Measurements from ENCODE around the gene ZNF497.
"Not testable (repeated sequence)": the region's sequence is repeated elsewhere in the genome, so short reads cannot be mapped to it uniquely, and the experiment has no call there.

The ZNF497 gene

DNA sequence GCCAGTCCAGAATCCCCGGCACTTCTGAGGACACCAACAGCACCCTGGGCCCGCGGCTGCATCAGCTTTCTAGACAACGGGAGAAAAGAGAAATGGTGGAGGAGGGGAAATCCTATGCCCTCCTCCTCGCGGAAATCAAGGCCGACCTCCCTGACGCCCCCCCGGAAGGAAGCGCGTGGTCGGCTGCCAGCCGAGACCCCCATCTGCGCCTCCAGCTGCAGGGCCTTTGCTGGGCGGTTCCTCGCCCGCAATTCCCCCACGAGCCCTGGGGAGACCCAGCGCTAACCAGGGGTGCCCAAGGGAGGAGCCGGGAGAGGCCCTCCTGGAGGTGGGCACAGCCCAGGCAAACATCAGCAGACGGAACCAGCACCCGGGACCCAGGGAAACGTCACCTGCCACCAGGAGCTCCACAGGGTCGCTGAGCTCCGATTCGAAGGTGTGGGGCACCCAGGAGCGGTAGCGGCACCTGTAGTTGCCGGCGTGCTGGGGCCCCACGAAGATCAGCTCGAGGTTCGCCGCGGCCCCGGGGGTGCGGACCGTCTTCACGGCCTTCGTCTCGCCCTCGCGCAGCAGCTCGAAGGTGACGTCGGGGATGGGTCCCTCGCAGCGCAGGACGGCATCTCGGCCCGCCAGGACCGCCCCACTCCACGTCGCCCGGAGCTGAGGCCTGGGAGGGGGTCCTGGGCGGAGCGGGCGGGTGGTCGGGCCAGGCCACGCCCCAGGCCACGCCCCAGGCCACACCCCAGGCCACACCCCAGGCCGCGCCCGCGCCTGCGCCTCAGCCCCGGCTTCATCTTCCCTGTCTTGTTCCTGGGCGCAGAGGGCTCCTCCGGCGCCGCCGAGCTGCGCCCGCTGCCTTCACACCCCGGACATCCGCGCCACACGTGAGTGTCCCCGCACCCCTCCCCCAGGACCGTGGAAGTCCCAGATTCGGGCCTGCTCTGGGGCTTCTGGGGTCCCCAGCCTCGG, 15.3 kb downstream of the ZNF497 start:
- peak; percentile 84 for DNase-seq

DNA sequence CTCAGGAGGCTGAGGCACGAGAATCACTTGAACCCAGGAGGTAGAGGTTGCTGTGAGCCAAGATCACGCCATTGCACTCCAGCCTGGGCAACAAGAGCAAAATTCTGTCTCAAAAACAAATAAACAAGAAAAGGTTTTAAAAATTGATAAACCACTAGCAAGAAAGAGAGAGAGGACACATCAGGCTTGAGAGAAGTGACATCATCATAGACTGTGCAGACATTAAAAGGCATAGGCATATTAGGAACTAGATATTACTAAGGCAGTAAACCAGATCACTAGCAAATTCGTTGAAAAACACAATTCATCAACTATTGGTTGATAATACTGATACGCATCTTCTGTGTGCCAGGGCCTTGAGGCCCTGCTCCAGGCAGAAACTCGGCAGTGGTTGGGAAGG, 17.0 kb downstream of the ZNF497 start:
- DNase-seq: no peak

DNA sequence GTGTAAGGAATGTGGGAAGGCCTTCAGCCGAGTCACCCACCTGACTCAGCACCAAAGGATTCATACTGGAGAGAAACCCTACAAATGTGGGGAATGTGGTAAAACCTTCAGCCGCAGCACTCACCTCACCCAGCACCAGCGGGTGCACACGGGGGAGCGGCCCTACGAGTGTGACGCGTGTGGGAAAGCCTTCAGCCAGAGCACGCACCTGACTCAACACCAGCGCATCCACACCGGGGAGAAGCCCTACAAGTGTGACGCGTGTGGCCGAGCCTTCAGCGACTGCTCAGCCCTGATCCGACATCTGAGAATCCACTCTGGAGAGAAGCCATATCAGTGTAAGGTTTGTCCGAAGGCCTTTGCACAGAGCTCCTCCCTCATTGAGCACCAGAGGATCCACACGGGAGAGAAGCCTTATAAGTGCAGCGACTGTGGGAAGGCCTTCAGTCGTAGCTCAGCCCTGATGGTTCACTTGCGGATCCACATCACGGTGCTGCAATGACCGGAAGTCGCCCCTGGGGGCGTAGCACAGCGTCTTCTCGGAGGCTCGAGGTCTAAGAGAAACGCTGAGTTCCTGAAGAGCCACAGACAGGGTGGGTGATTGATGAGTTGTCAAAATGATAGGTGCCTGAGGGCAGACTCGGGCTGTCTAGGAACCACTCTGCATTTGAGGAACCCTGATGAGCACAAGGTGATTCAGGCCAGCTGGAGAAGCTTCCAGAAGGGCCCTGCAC, 23.6 kb downstream of the ZNF497 start:
- no peak for DNase-seq

DNA sequence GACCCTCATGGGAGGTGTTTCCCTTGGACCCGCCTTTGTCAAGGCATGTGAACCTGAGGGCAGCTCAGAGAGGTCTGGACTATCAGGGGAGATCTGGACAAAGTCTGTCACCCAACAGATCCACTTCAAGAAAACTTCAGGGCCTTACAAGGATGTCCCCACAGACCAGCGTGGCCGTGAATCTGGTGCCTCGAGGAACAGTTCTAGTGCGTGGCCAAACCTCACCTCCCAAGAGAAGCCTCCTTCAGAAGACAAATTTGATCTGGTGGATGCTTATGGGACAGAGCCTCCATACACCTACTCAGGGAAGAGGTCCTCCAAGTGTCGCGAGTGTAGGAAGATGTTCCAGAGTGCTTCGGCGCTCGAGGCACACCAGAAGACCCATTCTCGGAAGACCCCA, 24.2 kb downstream of the ZNF497 start:
- DNase-seq: no peak

DNA sequence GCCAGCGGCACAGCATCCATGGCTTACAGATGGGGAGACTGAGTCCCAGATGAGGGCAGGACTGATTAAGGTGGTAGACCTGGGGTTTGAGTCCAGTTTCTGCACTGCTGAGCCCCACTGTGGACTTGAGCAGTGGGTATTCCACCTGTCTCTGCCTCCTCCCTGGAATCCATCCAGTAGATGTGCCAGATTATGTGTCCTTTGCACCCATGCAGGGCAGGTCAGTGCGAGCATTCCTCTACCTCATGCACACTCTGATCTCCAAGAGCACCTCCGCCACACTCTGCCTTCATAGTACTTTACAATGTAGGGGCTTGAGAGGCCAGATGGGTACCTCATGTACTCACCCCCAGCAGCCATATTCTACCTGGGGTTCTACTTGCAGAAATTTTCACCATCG, 25.7 kb downstream of the ZNF497 start:
- DNase-seq: no peak

DNA sequence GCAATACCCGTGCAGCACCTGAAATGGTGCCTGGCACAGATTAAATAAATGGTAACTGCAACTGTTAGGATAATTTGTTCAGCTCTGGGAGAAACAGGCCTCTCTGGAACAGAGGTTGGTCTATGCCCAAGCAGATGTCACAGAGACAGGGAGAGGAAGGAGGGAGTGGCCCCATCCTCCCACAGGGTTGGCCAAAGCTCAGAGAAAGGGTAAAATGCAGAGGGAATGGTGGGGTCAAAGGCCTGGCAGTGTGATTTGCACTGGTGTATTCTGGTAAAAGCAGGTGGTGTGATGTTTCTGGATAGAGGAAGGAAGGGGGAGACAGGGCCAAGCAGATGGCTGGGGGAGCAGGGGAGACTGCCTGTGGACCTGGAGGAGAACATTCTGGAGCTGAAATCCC, 26.3 kb downstream of the ZNF497 start:
- DNase-seq: no peak

DNA sequence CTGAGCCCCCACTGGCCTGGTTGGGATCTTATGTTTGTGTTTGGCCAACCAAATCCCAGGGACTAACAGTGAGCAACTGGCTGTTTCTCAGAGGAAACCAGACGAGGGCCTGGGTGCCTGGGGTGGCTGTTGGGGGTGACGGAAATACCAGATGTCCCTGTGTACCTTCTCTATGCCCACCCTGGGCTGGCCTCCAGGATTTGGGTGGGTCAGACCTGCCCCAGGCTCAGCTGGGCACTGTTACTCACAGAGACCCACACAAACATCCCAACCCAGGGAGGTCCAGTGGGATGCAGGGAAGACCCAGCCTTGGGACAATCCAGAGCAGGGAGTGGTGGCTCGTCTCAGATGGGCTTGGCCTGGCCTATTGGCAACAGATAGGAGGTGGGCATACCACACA, 26.9 kb downstream of the ZNF497 start:
- DNase-seq: no peak

DNA sequence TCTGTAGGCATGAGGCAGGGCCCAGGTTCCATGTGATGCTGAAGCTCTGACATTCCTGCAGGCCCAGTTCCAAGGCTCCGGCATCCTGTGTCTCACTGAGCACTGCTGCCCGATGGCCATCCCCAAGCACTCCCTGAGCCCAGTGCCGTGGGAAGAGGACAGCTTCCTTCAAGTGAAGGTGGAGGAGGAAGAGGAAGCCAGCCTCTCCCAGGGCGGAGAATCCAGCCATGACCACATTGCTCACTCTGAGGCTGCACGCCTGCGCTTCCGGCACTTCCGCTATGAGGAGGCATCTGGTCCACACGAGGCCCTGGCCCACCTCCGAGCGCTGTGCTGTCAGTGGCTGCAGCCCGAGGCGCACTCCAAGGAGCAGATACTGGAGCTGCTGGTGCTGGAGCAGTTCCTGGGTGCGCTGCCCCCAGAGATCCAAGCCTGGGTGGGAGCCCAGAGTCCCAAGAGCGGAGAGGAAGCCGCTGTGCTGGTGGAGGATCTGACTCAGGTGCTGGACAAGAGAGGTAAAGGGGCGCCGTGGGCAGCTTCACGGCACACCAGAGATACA, 27.8 kb downstream of the ZNF497 start:
- no peak for DNase-seq

DNA sequence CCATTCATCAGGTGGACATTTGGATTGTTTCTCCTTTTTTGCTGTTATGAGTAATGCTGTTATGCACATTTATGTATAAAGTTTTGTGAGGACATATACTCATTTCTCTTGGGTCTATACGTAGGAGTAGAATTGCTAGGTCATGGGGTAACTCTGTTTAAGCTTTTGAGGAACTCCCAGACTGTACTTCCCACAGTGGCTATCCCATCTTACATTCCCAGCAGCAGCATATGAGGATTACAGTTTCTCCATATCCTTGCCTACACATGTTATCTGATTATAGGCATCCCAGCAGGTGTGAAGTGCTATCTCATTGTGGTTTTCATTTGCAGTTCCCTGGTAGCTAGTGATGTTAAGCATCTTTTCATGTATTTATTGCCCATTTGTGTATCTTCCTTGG, 29.9 kb downstream of the ZNF497 start:
- no peak for DNase-seq

DNA sequence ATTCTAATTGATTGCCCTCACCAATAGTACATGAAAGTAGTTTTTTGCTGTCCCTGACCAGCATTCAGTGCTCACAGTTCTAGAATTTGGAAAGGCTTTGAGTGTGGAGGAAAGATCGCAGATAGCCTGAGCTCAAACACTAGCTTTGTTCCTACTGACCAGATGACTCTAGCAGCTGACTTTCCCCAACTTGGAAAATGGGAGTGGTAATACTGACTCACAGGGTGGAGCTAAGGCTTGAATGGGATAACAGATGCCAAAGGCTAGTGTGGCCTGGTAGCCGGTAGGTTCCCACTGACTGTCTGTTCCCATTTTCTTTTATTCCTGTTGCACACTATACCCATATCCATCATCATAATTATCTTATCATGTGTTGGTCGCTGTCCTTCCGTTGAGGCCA, 32.1 kb downstream of the ZNF497 start:
- DNase-seq: no peak

DNA sequence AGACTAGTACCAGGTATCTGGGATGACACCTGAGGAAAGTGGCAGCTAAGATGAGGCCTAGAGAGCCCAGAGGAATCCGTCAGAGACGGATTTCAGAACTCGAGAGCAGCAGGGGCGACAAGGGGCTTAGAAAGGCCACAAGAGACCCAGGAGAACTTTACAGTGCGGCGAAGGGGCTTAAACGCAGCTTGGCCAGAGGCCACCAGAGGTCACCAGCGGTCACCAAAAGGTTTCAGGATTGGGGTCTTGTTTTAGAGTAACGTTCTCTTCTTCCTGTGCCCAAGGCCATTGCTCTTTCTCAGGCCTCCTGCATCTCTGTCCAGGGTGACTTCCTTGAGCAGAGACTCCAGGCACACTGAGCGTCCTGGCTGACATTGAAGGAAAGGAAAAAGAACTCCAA, 33.6 kb downstream of the ZNF497 start:
- DNase-seq: peak; percentile 24

DNA sequence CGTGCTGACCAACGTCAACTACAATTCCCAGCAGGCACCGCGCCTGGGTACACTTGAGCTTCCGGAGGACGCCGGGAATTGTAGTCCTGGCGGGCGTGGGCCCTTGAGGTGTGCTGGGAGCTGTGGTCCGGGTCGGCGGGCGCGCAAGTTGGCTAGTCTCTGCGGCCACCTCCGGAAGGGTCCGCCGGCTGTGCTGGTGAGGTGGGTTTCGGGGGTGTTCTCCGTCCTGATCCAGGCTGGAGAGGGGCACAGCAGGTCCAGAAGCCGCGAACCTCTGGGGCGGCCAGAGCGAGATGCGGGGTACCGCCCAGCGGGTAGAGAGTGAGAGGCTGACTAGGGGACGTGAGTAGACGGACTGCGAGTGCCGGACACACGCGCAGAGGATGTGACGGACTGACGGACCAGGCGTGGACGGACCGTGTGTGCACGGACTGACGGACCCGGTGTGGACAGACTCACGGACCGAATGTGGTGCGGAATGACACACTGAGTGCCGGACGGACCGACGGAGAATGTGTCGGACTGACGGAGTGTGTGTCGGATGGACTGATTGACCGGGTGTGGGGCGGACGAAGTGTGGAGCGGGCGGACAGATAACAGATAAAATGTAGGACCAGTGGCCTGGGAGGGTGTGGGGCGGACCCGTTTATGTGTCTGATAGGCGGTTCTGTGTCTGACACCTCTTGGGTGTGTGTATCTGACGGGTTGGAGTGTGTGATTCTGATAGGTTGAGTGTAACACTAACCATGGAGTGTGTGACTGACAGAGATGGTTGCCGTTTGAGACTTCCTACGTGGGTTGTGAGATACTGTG, 35.4 kb downstream of the ZNF497 start, which contains the start of gene ZSCAN22:
ZSCAN22 (plus strand) TSS at position 81 of the 813 bp plus-strand sequence. CDS start 7,809 bp downstream, outside the sequence.
- DNase-seq: peak; percentile 96

DNA sequence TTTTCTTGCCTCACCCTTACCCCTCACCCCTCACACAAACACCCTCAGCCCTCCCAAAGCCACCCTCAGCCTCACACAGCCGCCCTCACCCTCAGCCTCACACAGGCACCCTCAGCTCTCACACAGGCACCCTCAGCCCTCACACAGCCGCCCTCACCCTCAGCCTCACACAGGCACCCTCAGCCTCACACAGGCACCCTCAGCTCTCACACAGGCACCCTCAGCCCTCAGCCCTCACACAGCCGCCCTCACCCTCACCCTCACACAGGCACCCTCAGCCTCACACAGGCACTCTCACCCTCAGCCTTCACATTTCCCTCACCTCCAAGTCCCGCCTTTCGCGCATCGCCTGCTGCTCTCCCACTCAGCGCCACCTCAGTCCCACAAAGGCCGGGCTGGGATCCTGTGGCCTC, 36.0 kb downstream of the ZNF497 start:
- DNase-seq: no peak

DNA sequence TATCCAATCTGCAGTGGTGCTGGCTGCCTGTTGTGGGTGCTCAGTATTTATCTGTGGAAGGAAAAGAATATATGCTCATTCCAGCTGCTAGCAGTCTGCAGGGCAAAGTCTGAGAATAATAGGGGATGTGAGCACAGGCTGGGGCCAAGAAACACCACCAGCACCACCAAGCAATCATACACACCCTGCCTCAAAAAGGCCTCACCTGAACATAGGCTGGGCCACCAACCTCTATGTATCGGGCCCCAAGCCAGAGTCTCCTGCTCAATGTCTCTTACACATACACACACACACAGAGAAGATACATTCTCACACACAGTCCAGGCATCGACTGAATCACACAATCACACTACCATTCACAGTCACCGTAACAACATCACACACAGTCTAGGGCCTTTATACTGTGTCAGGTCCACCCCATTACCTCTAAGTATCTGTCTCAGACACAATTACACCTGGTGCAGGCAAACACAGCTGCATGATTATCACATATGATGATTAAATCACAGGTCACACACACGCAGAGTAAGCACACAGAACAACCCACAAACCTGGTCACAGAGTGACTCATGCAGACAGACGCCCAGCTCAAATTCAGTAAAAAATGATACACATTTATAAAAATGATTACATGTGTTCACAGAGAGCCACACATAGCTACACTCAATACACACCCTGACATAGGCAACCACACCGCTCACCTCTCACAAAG, 37.1 kb downstream of the ZNF497 start:
- DNase-seq: no peak

DNA sequence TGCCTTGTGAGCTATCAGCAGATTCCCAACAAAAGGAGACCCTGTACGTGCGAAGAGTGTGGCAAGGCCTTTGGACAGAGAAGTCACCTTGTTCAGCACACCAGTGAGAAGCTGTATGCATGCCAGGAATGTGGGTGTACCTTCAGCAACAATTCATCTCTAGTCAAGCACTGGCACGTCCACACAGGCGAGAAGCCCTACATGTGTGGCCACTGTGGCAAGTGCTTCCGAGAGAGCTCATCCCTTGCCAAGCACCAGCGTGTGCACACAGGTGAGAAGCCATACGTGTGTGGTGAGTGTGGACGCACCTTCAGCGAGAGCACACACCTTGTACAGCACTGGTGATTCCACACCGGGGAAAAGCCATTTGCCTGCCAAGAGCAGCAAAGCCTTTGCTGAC, 43.3 kb downstream of the ZNF497 start:
- no peak for DNase-seq

DNA sequence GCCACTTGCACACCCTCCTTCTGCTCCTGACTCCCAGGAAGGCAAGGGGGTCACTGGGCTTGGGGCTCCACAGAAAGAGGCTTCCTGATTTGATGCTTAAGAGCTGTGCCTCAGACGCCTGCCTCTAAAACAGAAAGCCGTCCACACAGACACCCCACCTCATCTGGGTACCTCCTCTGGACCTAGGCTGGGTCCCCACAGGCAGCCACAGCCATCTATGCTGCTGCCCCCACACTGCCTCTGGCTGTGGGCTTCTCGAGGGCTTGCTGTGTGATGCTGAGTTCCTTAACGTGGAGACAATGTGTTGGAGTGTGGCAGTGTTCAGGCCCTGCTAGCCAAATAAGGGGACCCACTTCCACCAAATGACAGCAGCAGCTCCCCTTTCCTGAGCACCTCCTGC, 44.3 kb downstream of the ZNF497 start:
- DNase-seq: no peak

DNA sequence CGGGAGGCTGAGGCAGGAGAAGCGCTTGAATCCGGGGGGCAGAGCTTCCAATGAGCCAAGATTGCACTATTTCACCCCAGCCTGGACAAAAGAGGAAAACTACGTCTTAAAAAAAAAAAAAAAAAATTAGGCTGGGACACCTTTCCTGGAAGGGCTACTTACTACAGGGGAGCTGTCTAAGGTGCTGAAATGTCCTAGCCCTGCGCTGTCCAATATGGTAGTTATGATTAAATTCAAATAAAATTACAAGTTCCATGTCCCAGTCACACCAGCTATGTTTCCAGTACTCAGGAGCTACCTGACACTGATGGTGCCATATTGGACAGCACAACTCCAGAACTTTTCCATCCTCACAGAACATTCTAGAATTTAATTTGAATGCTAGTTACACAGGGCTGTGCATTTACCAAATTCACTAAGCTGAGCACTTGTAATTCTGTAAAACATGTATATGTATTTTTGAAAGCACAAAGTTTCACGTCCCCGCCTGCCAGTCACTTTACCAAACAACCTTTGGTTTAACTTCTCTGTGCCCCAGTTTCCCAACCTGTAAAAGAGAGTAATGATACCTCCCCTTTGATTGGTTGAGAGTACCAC, 45.0 kb downstream of the ZNF497 start:
- DNase-seq: no peak

DNA sequence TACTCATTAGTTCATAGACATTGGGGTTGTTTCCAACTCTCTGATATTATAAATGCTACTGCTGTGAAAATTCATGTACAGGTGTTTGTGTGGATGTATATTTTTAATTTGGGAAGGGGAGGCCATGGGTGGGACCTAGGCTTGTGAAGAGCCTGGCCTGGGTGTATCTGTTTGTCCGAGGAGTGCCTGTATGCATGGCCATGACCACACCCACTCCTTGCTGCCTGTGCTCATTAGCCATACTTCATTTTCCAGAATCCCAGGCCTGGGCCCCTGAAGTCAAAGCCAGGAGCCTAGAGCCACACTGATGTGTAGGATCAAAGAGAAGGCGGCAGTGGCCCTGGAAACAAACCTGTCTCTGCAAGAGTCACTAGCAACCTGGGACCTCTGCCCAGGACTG, 47.0 kb downstream of the ZNF497 start:
- no peak for DNase-seq

DNA sequence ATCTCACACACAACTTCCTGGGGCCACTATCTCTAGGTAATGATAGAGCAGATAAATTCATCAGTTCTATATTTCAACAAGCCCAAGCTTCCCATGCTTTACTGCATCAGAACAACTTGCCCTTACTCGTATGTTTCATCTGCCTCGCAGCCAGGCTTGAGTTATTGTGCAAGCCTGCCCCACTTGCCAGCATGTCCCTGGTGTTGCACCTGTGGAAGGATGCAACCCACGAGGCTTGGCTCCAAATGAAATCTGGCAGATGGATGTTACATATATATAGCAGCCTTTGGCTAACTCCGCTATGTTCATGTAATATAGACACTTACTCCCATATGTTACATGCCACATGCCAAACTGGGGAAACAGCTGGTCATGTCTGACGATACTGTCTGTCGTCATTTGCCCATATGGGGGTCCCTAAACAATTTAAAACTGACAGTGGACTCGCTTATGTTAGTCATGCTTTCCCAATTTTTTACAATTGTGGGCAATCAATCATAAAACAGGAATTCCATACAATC, 51.1 kb downstream of the ZNF497 start:
- DNase-seq: no peak

DNA sequence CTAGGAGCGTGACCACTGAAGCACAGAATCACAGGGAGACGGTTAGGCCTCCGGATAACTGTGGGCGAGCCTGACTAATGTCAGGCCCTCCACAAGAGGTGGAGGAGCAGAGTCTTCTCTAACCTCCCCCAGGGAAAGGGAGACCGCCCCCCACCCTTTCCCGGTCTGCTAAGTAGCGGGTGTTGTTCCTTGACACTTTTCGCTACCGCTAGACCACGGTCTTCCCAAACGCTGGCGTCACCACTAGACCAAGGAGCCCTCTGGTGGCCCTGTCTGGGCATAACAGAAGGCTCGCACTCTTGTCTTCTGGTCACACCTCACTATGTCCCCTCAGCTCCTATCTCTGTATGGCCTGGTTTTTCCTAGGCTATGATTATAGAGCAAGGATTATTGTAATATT, 51.9 kb downstream of the ZNF497 start:
- DNase-seq: not testable (repeated sequence)

DNA sequence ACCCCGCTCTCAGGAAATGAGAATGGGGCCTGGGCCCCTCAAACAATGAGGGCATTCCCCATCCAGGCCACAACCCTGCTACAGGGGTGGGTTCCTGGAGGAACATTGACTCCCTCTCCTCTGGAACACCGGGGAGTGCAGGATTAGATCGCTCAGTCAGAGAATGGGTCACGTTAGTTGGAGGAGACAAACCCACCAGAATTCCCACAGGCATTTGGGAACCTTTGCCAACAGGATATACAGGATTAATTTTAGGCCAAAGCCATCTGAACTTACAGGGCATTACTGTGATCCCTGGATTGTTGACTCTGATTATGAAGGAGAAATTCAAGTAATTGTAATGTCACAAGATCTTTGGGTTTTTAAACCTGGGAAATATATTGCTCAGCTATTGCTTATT, 54.8 kb downstream of the ZNF497 start:
- no peak for DNase-seq

DNA sequence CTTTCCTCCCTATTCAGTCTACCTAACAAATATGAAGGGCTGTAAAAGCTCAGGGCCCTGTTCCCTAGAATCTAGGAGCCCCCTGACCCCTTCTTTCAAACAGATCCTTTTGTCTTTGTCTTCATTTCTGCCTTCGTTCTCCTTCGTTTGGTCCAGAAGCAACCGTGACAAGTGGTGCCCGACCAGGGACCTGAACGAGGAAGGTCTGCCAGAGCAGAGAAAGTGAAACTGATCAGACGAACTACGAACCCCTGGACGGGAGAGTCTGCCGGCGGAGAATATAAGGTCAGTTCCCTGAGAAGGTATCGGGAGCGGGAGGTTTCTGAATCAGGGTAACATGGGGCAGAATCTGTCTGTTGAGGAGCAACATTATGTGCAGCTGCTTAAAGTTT, 56.6 kb downstream of the ZNF497 start:
- DNase-seq: peak; percentile 13
